ENCODE measurements around the gene SEMA4D.

DNA sequence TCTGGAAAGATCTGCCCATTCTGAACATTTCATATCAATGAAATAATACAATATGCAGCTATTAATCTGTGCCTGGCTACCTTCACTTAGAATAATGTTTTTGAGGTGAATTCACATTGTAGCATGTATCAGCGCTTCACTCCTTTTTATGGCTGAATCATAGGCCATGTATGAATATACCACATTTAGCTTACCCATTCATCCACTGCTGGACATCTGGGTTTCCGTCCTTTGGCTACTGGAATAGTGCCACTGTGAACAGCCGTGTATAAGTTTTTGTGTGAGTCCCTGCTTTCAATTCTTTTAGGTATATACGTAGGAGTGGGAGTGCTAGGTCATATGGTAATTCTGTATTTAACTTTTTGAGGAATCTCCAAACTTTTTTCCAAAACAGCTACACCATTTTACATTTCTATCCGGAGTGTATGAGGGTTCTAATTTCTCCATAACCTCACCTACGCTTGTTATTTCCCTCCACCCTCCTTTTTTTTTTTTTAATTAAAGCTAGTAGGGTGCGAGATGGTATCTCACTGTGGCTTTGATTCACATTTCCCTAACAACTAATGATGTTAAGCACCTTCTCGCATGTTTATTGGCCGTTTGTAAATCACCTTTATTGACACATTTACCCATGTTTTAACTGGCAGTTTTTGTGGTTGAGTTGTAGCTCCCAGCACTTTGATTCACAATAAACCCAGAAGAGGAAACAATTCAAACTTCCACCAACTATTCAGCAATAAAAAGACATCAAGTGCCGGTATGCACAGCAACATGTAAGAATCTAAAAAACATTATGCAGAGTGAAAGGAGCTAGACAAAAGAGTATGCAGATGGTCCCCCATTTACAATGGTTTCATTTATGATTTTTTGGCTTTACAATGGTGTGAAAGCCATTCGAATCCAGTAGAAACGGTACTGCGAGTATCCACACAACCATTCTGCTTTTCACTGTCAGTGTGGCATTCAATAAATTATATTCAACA, 8.1 kb downstream of the SEMA4D start:
- TF ChIP-seq, protein P1, sequence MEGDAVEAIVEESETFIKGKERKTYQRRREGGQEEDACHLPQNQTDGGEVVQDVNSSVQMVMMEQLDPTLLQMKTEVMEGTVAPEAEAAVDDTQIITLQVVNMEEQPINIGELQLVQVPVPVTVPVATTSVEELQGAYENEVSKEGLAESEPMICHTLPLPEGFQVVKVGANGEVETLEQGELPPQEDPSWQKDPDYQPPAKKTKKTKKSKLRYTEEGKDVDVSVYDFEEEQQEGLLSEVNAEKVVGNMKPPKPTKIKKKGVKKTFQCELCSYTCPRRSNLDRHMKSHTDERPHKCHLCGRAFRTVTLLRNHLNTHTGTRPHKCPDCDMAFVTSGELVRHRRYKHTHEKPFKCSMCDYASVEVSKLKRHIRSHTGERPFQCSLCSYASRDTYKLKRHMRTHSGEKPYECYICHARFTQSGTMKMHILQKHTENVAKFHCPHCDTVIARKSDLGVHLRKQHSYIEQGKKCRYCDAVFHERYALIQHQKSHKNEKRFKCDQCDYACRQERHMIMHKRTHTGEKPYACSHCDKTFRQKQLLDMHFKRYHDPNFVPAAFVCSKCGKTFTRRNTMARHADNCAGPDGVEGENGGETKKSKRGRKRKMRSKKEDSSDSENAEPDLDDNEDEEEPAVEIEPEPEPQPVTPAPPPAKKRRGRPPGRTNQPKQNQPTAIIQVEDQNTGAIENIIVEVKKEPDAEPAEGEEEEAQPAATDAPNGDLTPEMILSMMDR (IDR thresholded peaks at IDR 0.05): no peak
- TF ChIP-seq ZFX (IDR thresholded peaks at IDR 0.05; ENCODE audit: borderline replicate concordance): no peak
